GM19043 (cell line): ENCODE data around the gene RPLP2.

Experiments used
- ATAC-seq: cut with Tn5 transposase; IDR thresholded peaks from one replicate; pipeline ENCODE4 v1.9.1; 2021; ENCODE audit warnings: low read depth; ENCODE audit not compliant: unreplicated experiment

Gene RPLP2

GRCh38 chr11:846496-847098 is 36.8 kb downstream of the RPLP2 start:
- ATAC-seq = no peak

DNA sequence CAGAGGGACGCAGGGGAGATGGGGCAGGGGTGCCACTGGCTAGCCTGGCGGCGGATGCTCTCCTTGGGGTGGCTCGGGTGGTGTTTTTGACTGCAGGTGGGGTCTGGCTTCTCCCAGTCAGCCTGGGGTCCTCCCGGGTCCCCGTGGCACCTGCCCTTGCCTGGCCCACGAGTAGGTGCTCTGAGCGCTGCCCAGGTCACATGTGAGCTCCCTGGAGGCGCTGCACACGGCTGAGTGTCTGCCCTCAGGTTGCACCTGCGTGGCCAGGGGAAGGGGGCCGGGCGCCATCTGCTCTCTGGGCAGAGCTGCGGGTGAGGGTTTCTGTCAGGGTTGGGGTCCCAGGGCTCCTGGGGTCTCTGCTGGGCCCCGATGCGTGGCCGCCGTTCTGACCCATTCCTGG is 38.1 kb downstream of the RPLP2 start:
- no peak for ATAC-seq

DNA sequence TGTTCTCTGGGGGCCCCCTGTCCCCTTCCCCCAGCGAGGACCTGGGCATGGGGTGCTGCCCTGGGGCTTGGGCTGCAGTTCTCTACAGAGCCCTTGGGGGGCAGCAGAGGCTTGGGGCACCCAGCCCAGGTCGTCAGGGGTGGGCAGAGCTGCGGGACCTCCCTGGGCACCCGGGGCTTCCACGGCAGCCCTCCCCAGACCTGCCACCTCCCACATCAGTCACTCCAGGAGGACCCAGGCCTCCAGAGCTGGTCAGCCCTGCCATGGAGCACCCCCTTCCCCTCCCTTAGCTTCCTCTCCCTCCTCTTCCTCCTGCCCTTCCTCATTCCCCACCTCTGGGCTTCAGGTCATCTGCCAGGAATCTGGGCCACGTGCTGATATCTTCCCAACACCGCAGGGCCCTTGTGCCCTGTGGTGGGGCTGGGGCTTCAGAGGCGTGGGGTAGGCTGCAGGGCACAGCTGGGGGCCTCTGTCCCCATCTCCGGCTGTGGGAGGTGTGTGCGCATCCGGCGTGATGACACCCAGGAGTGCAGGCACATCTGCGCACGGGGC is 38.7 kb downstream of the RPLP2 start:
- ATAC-seq = no peak

DNA sequence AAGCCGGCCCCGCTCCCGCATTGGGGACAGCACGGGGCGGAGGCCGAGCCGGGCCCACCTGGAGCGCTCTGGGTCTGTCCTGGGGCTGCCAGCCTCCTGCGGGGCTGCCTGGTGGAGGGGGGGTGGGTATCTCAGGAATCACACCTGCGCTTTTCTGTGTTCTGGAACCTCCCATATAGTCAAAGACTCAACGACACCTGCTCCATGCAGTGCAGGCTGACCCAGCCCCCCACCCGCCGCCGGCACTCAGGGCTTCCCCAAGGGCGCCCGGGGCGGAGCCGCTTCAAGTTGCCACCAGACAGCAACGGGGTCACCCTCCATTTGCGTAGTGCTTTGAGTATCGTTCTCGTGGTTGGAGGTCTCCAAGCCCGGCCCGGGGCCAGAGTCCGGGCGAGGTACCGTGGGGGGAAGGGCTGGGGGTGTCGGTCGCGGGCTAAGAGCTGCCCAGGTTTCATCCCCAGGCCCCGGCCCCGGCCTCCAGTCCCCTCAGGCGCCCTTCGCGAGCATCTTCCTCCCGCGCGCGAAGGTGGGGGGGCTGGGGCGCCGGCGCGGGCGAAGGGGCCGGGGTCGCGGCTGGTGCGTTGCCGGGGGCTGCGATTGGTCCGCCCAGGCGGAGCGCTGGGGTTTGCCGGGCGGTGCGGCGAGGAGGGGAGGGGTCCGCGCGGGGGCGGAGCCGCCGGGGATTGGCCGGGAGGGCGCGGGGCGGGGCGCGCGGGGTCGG is 39.5 kb downstream of the RPLP2 start:
- ATAC-seq = no peak

- no peak for ATAC-seq
Measured at GRCh38 chr11:849951-850774, 40.4 kb downstream of the RPLP2 start.

GRCh38 chr11:850775-851763 is 41.3 kb downstream of the RPLP2 start:
- ATAC-seq = no peak

DNA sequence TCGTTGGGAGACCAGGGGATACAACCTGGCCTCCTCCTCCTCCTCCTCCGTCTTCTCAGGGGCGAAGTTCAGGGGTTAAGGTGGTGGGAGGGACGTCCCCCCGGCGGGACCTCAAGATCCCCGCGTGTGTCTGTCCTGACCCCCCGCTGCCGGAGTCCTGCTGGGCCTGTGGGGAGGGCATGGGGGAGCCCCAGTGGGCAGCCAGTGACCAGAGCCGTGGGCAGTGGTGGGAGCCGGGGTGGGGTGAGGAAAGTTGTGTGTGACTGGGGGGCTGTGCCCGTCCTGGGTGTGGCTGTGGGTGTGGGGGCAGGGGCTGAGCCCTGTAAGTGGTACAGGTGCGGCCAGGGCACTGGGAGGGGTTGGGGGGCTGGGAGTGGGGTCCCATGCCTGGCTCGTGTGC is 43.0 kb downstream of the RPLP2 start:
- no peak for ATAC-seq

- no peak for ATAC-seq
Measured at GRCh38 chr11:853682-854448, 44.1 kb downstream of the RPLP2 start.

- no peak for ATAC-seq
Measured at GRCh38 chr11:854601-855329, 45.0 kb downstream of the RPLP2 start.

DNA sequence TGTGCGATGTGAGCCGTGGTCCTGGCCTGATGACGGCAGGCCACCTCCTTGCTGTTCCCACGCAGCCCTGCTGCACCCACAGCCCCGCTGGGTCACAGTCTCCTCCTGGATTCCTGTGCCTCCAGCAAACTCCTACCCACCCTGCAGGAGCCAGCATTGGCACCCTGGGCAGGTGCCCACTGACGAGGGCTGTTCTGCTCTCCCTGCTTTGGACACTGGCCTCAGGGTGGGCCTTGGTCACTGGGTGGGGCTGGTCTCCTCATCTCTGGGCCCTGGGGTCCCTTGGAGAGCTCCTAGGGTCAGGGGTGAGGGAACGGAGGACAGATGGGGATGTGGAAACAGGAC is 45.5 kb downstream of the RPLP2 start:
- no peak for ATAC-seq

- no peak for ATAC-seq
Measured at GRCh38 chr11:855796-856195, 46.0 kb downstream of the RPLP2 start.

- ATAC-seq = no peak
Measured at GRCh38 chr11:856397-856796, 46.6 kb downstream of the RPLP2 start.

GRCh38 chr11:858053-858761 is 48.4 kb downstream of the RPLP2 start:
- no peak for ATAC-seq

GRCh38 chr11:858762-859339 is 49.1 kb downstream of the RPLP2 start:
- no peak for ATAC-seq

DNA sequence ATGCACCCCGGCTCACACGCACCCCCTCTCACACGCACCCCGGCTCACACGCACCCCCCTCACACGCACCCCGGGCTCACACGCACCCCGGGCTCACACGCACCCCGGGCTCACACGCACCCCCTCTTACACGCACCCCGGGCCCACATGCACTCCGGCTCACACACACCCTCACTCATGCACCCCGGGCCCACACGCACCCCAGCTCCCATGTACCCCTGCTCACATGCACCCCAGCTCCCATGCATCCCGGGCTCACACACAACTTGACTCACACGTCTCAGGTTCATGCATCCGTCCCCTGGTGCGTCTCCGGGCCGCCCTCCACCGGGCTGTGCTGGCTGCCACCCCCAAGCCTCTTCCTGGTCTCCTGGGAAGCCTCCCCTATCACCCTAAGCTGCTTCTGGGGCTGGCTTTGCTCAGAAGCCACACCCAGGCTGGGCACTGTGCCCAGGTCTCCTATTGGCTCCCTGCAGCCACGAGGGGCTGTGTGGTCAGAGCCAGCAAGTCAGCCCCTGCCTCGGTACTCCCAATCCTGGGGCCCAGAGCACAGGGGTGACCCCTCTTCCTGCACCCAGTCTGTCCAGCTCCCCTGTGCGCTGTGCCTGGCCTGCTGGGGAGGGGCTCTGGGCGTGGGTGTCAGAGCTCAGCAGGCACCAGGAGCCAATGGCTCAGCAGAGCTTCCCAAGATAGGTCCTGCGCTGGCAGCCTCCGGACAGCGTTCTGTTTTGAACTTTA is 49.8 kb downstream of the RPLP2 start:
- ATAC-seq = no peak

DNA sequence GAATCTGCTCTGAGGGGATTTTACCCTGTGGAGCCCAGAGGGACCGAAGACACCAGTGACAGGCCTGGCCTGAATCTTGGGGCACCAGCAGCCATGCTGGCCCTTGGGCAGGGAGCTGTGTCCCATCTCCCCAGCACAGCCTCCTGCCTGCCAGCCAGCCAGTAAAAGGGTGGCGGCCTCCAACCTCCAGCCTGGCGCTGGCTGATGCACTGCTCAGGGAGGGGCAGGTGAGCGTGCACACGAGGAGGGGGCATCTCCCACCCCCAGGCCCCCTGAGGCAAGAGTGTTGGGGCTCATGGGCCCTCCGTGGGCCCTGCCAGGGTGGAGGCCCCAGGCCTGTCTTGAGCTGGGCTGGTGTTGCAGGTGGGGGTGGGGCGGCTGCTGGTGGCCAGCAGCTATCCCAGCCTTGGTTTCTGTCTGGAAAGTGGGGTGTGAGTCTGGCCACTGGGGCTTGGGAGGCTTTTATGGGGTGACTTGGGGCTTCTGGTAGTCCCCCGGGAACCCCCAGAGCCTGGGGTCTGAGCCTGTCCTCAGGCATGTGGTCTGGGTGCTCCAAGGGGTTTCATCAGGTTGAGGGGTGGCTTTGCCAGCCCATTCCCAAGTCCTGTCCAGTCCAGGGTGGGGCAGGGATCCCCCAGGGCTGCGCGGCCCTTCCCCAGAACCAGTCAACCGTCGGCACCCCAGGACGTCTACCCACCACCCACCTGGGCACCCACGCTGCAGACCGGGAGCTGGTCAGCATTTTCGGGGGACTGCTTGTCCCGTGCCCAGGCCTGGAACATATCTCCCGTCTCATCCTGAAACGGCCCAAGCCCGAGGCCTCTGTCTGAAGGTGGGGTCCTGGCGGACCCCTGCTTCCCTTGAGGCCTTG is 50.7 kb downstream of the RPLP2 start:
- ATAC-seq = no peak
